ENCODE measurements around the gene GAB2. TPM values are rescaled to one million over a fixed set of nuclear protein-coding genes. Genes with fewer than 3 reads are reported as not detected.

Gene GAB2
- total and polyA plus RNA-seq, 2 donors (not counting 1 experiment from before 2014, with no cell fraction given): 5.8 to 85.9 TPM

GRCh38 chr11:78244546-78245255, 172.9 kb downstream of the GAB2 start:
- Histone ChIP-seq H3K4me3 (ENCODE audit: control extremely low read depth in 1 of 5, extremely low read depth in 1 of 5, insufficient read depth in 1 of 5, low read depth in 2 of 5, low read length in 4 of 5) (no peak overlapping the region), H3K4me2 (replicated peaks; ENCODE audit: low read depth, low read length, poor library complexity, severe bottlenecking) (no peak overlapping the region), H4K20me1 (ENCODE audit: control insufficient read depth, insufficient read depth, low read length, poor library complexity, severe bottlenecking) (no peaks in the 10 kb centered on the region), H3K9ac (ENCODE audit: low read length) (no peak overlapping the region), H3K36me3 (replicated peaks in 1 of 2; ENCODE audit: control extremely low read depth in 1 of 2, control insufficient read depth in 1 of 2, extremely low read depth in 1 of 2, insufficient read depth in 2 of 2, low read length in 1 of 2) (peaks cover 0 to 11% of the 10 kb centered on the region in 2 experiments), H3K9me3 (ENCODE audit: control extremely low read depth in 1 of 3, control insufficient read depth in 2 of 3, insufficient read depth in 1 of 3, low read length in 2 of 3) (peaks cover 3 to 32% (median 18%) of the 10 kb centered on the region in 3 donors), H3K79me2 (ENCODE audit: control insufficient read depth, insufficient read depth, low read length) (no peaks in the 10 kb centered on the region), H3K4me1 (ENCODE audit: control insufficient read depth in 2 of 2, insufficient read depth in 2 of 2, low read length in 2 of 2) (no peaks in the 10 kb centered on the region), H2AFZ (ENCODE audit: insufficient read depth, low read depth, low read length, poor library complexity, severe bottlenecking) (no peak overlapping the region), H3K27ac (ENCODE audit: low read length in 2 of 2) (no peak overlapping the region), H3K27me3 (replicated peaks in 1 of 4; ENCODE audit: control extremely low read depth in 1 of 4, control insufficient read depth in 3 of 4, insufficient read depth in 4 of 4, low read length in 3 of 4) (no peaks in the 10 kb centered on the region)
- H3K9me3 Mint-ChIP-seq (ENCODE audit: insufficient read depth): peaks cover 9% of the 10 kb centered on the region
- ChIA-PET POLR2A (interaction anchor here (0.5 kb wide), 1 partner anchor 181 kb away, joined by 4 read pairs; no protein-coding TSS in a partner anchor), CTCF (interaction anchor here (0.7 to 1.5 kb wide), 3 partner anchors 16 to 320 kb away, joined by 3 to 4 read pairs (median 3); no protein-coding TSS in a partner anchor)
- H3K4me1 Mint-ChIP-seq: peaks cover 15% of the 10 kb centered on the region
- TF ChIP-seq EZH2 (IDR thresholded peaks at IDR 0.05; ENCODE audit: borderline replicate concordance, insufficient read depth, low read depth, low read length, poor library complexity, severe bottlenecking): no peak
- no peak for TF ChIP-seq CTCF (IDR thresholded peaks at IDR 0.05)
- intact Hi-C loops (cut with micrococcal nuclease): no loop called here
- H3K27me3 Mint-ChIP-seq: no peaks in the 10 kb centered on the region
- no peak overlapping the region for H3K4me3 Mint-ChIP-seq
- no peak overlapping the region for H3K27ac Mint-ChIP-seq
- no CpG with 5 or more reads among the region's 4 CpGs for WGBS (ENCODE audit: insufficient coverage)
- ATAC-seq (ENCODE audit: low read depth) (no peak), DNase-seq (no peak)

- Histone ChIP-seq H3K36me3 (replicated peaks in 1 of 2; ENCODE audit: control extremely low read depth in 1 of 2, control insufficient read depth in 1 of 2, extremely low read depth in 1 of 2, insufficient read depth in 2 of 2, low read length in 1 of 2) (peaks cover 0 to 8% of the 10 kb centered on the region in 2 experiments), H3K9me3 (ENCODE audit: control extremely low read depth in 1 of 3, control insufficient read depth in 2 of 3, insufficient read depth in 1 of 3, low read length in 2 of 3) (peaks cover 3 to 33% (median 18%) of the 10 kb centered on the region in 3 donors), H3K27ac (ENCODE audit: low read length in 2 of 2) (no peak overlapping the region), H3K4me1 (ENCODE audit: control insufficient read depth in 2 of 2, insufficient read depth in 2 of 2, low read length in 2 of 2) (no peaks in the 10 kb centered on the region), H3K4me3 (ENCODE audit: control extremely low read depth in 1 of 5, extremely low read depth in 1 of 5, insufficient read depth in 1 of 5, low read depth in 2 of 5, low read length in 4 of 5) (no peak overlapping the region), H3K9ac (ENCODE audit: low read length) (no peak overlapping the region), H3K79me2 (ENCODE audit: control insufficient read depth, insufficient read depth, low read length) (peaks cover 3% of the 10 kb centered on the region), H3K4me2 (replicated peaks; ENCODE audit: low read depth, low read length, poor library complexity, severe bottlenecking) (no peak overlapping the region), H4K20me1 (ENCODE audit: control insufficient read depth, insufficient read depth, low read length, poor library complexity, severe bottlenecking) (no peaks in the 10 kb centered on the region), H2AFZ (ENCODE audit: insufficient read depth, low read depth, low read length, poor library complexity, severe bottlenecking) (no peak overlapping the region), H3K27me3 (replicated peaks in 1 of 4; ENCODE audit: control extremely low read depth in 1 of 4, control insufficient read depth in 3 of 4, insufficient read depth in 4 of 4, low read length in 3 of 4) (no peaks in the 10 kb centered on the region)
- H3K4me1 Mint-ChIP-seq: peaks cover 15% of the 10 kb centered on the region
- WGBS (ENCODE audit: insufficient coverage): no CpG with 5 or more reads among the region's 2 CpGs
- ATAC-seq (ENCODE audit: low read depth) (no peak), DNase-seq (no peak)
- CTCF ChIA-PET: interaction anchor here (0.7 to 0.8 kb wide), 2 partner anchors 21 to 320 kb away, joined by 3 read pairs; no protein-coding TSS in a partner anchor
- peaks cover 9% of the 10 kb centered on the region for H3K9me3 Mint-ChIP-seq (ENCODE audit: insufficient read depth)
- POLR2A ChIA-PET: no interaction called here
- intact Hi-C loops (cut with micrococcal nuclease): no loop called here
- no peak overlapping the region for H3K4me3 Mint-ChIP-seq
- H3K27ac Mint-ChIP-seq: no peak overlapping the region
- TF ChIP-seq EZH2 (IDR thresholded peaks at IDR 0.05; ENCODE audit: borderline replicate concordance, insufficient read depth, low read depth, low read length, poor library complexity, severe bottlenecking) (no peak), CTCF (IDR thresholded peaks at IDR 0.05) (no peak)
- no peaks in the 10 kb centered on the region for H3K27me3 Mint-ChIP-seq
These were observed 173.5 kb downstream of the GAB2 start for GRCh38 chr11:78244080-78244479.
